ENCODE measurements around the gene LHX2. TPM values are rescaled to one million over a fixed set of nuclear protein-coding genes. Genes with fewer than 3 reads are reported as not detected.

LHX2 gene
- total and polyA plus RNA-seq, 2 of the 4 experiments (the other 2 are of a cell fraction), result not detected

GRCh38 chr9:124066783-124067577 lies 55.4 kb downstream of the LHX2 start:
- Histone ChIP-seq H3K23ac (ENCODE audit: low read depth, low read length) (no peak overlapping the region), H4K5ac (ENCODE audit: low read depth, low read length) (no peak overlapping the region), H2BK15ac (ENCODE audit: low read depth, low read length) (no peak overlapping the region), H3K56ac (ENCODE audit: extremely low read depth, insufficient read depth, low read length) (no peak overlapping the region), H3K9me3 (ENCODE audit: control insufficient read depth, insufficient read depth, low read length) (peaks cover 7% of the 10 kb centered on the region), H2BK120ac (ENCODE audit: low read depth, low read length) (no peak overlapping the region), H3K18ac (ENCODE audit: low read depth, low read length) (no peak overlapping the region), H4K20me1 (ENCODE audit: insufficient read depth, low read length) (no peaks in the 10 kb centered on the region), H3K79me1 (ENCODE audit: low read depth in 1 of 2, low read length in 2 of 2) (no peaks in the 10 kb centered on the region), H3K4me1 (ENCODE audit: control insufficient read depth, insufficient read depth, low read length) (no peaks in the 10 kb centered on the region), H3K4me2 (ENCODE audit: low read depth, low read length) (no peak overlapping the region), H2AK5ac (ENCODE audit: low read depth, low read length) (no peak overlapping the region), H2BK20ac (ENCODE audit: low read depth, low read length) (no peak overlapping the region), H3K9ac (ENCODE audit: low read depth, low read length) (no peak overlapping the region), H3K36me3 (ENCODE audit: control insufficient read depth, insufficient read depth, low read length) (no peaks in the 10 kb centered on the region), H2AK9ac (replicated peaks; ENCODE audit: low read depth, low read length, poor library complexity) (no peak overlapping the region), H3K4ac (ENCODE audit: low read depth, low read length) (no peak overlapping the region), H3K27me3 (ENCODE audit: control insufficient read depth, insufficient read depth, low read length) (peaks cover 33% of the 10 kb centered on the region), H3K4me3 (ENCODE audit: insufficient read depth, low read depth, low read length) (no peak overlapping the region), H3K9me1 (ENCODE audit: insufficient read depth, low read length) (no peaks in the 10 kb centered on the region), H4K8ac (ENCODE audit: low read depth in 2 of 2, low read length in 2 of 2) (no peak overlapping the region), H2BK5ac (ENCODE audit: low read depth, low read length, poor library complexity, severe bottlenecking) (no peak overlapping the region), H3K27ac (ENCODE audit: insufficient read depth, low read length) (no peak overlapping the region), H2AFZ (replicated peaks; ENCODE audit: low read length, poor library complexity) (no peak overlapping the region), H3K14ac (replicated peaks; ENCODE audit: low read depth, low read length) (no peak overlapping the region), H4K91ac (ENCODE audit: insufficient read depth, low read depth, low read length) (no peak overlapping the region)
- intact Hi-C loops (cut with micrococcal nuclease), result no loop called here
- no TSS peak for BruUV-seq (replicated peaks)
- ChIA-PET POLR2A (ENCODE audit: unreplicated experiment) (no interaction called here), CTCF (no interaction called here)
- DNase-seq (no peak), ATAC-seq (ENCODE audit: low read depth) (no peak)
- dilution Hi-C loops (cut with HindIII; ENCODE audit: low sequenced_read_pairs, unreplicated experiment), result no loop called here
- TF ChIP-seq USF2 (IDR thresholded peaks at IDR 0.05; ENCODE audit: low read depth, low read length), result no peak
- peak; percentile 75 for TF ChIP-seq MAFK (IDR thresholded peaks at IDR 0.05; ENCODE audit: low read depth, low read length)
- in situ Hi-C loops (cut with MboI; ENCODE audit: low sequenced_read_pairs), result no loop called here
- 90% methylated on average over 3 of the region's 13 CpGs; no CpG with 5 or more reads in 1 of the 2 experiments for WGBS, 2 experiments (ENCODE audit: extremely low coverage in 2 of 2, insufficient read length in 1 of 2)
